Hindlimb muscle (tissue), 1 donor: Measurements from ENCODE around the gene MAST4. TPM values are rescaled to one million over a fixed set of nuclear protein-coding genes. Genes with fewer than 3 reads are reported as not detected.

Experiments
- DNase-seq: peaks from one replicate; pipeline ENCODE4 v3.0.0-alpha.2; 2013
- polyA plus RNA-seq: library from polyadenylated mRNA; unstranded; fragments of 120-200 nt; gene quantifications from one replicate; pipeline ENCODE4 v1.2.1, GENCODE V29; 2013; ENCODE audit not compliant: insufficient read length

MAST4 gene
- 14.1 TPM for polyA plus RNA-seq

DNA sequence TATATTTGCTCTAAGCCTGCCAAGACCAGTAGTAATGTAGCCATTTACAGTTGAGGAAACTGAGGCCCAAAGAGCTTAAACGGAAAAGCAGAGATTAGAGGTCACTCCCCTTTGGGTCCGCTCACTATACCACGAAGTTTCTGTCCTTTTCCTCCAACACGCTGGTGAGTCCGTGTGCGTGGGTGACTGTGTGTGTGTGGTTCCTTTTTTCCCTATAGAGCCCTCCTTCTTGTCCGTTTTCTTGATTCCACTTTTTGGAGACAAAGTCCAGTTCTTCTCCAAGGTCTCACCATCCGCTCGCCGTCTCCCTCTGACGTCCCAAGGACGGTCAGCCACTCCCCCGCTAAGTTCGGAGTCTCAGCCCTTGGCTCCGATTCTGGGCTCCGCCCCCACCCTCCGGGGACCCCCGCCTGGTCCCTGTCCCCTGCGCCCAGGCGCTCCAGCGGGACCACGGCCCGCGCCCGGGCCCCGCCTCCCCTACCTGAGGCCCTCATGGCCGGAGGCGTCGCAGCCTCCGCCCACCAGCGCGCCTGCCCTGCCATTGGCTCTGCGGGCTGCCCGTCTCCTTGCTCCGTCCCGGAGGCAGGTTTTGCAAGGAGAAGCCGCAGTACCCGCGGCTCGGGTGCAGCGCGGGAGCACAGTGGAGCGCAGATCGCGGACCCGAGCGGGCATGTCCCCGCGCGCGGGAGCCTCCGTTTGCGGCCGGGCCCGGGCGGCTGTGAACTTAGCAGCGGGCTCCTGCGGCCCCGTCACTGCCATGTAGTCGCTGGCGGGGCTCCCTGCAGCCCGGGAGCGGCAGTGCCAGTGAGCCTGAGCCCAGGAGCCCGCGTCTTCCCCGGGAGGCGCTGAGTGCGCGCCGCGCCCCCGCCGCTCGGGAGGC, at the start of gene MAST4:
Gene MAST4 (plus strand): TSS at position 638 of the 880 bp plus-strand sequence. CDS start 263 bp downstream, outside the sequence.
- DNase-seq, result peak; percentile 91

DNA sequence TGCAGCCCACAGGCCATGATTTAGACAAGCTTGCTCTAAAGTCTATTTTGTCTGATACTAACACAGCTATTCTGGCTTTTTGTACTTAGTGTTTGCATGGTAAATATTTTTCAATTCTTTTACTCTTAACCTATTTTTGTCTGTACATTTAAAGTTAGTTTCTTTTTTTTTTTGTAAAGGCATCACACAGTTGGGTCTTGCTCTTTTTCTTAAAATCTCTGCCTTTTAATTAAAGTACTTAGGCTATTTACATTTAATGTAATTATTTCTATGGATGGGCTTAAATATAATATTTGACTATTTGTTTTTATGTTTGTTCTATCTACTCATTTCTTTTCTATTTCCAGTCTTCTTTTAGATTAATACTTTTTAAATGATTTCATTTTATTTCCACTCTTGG, 49.7 kb upstream of the MAST4 start:
- no peak for DNase-seq

DNA sequence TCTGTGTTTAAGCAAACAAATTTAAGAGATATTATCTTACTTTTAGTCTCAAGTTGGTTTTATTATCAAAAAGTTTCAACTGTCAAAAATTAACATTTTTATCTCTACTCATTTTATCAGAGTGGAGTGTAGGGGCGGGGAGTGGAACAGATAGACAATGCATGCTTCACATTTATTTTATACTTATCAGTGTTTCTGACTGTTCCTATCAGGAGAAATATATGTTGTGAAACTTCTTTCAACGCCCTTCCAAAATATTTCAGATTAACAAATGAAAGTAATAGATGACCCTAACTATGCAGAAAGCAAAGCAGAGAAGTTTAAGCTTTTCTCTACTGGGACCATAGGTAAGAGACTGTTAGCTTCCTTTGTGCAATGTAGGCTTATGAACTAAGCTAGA, 44.9 kb upstream of the MAST4 start:
- no peak for DNase-seq

DNA sequence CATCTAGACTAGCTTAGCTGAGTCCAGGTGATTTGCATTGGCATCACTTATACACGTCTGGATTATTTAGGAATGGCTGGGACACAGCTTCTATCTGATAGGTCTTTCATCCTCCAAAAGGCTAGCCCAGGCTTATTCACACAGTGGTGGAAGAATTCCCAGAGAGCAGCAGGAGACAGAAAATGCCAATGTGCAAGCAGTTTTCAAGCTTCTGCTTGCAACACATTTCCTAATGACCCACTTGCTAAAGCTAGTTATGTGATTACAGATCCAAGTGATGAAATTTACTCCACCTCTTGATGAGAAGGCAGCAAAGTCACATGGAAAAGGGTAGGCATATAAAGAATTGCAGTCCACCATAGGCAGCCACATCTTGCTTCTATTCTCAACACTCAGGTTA, 44.2 kb upstream of the MAST4 start:
- DNase-seq, result no peak

GRCh38 chr5:66553368-66553912, 42.8 kb upstream of the MAST4 start:
- no peak for DNase-seq

DNA sequence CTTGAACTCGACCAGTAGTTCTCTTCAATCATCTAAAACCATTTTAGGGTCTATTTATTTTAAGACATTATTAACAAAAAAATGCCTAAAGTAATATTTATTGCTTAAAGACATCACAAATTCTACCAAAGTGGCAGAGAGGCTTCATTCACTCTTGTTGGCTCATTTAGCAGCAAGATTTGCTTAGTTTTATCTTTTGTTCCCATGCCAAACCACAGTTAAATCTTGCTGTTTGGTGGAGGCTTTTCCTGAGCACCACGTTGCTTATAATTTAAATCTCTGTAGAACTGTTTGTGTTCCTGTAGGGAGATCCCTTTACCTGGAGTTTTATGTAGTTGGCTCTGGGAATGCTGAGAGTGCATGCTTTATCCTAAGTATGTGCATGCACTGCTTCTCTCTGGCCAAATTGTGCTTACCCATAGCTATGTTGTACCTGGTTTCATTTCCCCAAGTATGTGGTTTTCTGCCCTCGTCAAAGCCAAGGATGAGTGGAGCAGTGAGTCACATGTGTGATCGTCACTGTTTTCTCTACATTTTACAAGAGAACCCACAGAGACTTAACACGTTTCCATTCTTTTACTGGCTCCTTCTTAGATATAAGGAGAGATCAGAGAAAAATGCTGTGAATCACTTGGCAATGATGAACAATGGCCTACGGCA, 42.1 kb upstream of the MAST4 start:
- DNase-seq, result no peak

GRCh38 chr5:66554884-66555283, 41.3 kb upstream of the MAST4 start:
- no peak for DNase-seq

DNA sequence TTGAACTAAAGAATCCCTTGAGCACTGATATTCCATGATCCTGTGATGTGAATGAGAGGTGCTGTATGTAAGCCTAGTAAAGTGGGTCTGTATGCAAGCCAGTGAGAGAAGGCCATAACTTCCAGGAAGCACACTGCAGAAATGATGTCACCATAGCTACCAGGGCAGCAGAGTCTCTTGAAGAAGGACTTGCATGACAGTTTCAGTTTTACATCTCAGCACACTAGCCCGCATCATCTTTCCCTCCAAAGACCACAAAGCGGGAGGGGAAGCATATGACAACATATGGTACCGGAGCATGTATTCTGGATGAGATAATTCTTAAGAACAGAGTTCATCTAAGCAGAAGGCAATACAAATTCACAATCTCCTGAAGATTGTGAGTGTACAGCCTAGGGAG, 37.6 kb upstream of the MAST4 start:
- no peak for DNase-seq

- DNase-seq, result no peak
These were observed 35.8 kb upstream of the MAST4 start for GRCh38 chr5:66560371-66560770.

DNA sequence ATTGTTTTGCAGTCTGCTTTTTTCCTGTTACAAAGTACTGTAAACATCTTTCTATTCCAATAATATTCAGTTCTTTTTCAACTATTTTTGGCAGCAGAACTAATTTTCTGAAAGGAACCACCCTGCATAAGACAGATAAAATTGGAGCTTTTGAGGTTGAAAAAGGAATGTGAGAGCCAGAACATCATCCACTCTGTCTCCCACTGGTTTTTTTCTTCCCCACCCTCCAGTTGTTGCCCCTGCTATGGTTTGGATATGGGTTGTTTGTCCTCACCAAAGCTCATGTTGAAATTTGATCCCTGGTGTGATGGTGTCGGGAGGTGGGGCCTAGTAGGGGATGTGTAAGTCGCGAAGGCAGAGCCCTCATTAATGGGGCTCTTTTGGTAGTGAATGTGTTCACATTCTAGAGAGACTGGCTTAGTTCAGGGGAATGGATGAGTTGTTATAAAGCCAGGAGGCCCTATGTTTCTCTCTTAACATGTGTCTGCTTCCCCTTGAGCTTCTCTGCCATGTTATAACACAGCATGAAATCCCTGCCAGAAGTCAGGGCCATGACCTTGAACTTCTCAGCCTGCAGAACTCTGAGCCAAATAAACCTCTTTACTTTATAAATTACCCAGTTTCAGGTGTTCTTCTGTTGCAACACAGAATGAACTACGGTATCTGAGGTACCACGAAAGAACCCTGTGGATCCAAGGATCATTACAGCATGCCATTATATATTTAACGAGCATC, 34.8 kb upstream of the MAST4 start:
- DNase-seq, result no peak

- DNase-seq, result no peak
These were observed 30.3 kb upstream of the MAST4 start for GRCh38 chr5:66565878-66566277.

DNA sequence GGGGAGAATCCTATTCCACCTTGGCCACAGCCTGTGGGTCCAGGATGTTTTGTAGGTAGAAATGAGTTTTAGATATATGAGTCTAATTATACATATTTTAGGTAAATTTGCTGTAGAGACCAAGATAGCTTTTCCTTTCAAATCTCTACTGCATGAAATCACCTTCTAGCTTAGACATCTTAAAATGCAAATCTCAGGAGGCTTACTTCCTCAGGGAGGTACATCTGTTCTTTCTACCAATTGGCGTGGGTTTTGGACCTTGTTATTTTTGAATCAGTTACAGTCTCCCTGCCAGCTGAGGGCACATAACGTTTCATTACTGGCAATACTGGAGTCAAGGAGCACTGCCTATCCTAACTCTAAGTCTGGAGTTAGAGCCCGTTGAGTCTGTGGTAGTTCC, 28.7 kb upstream of the MAST4 start:
- no peak for DNase-seq

GRCh38 chr5:66570201-66570600, 26.0 kb upstream of the MAST4 start:
- no peak for DNase-seq

- DNase-seq, result no peak
These were observed 22.5 kb upstream of the MAST4 start for GRCh38 chr5:66573733-66574132.

DNA sequence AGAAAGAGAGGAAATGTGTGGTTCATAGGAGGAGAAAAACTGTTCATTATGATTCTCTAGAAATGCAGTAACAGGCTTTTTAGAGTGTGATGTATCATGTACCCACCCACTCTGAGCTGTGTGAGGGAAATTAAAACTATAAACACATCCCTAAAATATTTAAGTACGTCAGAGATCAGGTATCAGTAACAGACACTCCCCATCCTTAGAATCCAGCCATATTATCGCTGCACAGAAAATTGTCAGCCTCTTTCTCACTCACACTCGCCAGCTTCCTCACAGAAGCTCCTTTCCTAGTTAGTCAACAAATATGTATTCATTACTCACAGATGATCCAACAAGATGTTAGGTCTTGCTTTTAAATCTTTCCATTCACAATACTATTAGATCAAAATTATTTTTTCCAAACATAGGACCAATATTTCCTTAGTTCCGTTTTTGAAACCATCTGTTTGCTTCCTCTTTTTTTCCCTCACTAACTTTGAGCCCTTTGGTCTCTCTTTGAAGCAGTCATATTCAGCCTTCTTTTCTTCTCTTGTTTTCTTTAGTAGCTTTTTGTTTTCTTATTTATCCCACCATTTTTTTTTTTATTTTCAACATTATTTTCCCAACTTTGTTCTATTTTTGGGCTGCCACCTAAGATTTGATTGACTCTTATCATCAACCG, 13.6 kb upstream of the MAST4 start:
- DNase-seq, result no peak

- DNase-seq, result no peak
These were observed 10.9 kb upstream of the MAST4 start for GRCh38 chr5:66585291-66585690.

DNA sequence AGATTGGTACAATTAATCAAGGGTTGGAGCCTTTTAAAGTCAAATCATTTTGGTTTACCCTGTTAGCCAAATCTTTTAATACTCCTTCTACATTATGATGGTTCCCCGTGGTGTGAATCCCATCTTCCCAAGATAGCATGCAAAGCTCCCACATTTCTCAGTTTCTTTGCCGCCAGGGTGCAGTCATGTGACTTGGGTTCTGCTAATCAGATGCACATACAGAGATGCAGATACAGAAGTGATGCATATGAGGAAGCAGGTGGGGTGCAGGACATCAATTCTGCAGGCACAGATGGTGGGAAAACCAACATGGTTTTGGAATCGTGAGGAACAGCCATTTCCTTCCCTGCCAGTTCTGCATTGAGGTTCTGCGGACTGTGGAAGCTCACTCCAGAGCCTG, 8.4 kb upstream of the MAST4 start:
- no peak for DNase-seq

DNA sequence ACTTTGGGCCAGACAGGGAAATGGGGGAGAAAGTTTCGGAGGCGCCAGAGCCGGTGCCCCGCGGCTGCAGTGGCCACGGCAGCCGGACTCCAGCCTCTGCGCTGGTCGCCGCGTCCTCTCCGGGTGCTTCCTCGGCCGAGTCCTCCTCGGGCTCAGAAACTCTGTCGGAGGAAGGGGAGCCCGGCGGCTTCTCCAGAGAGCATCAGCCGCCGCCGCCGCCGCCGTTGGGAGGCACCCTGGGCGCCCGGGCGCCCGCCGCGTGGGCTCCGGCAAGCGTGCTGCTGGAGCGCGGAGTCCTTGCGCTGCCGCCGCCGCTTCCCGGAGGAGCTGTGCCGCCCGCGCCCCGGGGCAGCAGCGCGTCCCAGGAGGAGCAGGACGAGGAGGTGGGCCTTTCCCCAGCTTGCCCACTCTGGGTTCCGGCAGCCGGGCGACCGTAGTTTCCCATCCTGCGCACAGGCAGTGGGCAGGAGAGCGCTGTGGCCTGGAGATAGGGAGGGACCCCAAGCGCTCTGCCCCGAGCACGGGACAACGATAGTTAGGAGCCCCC, 516 bp downstream of the MAST4 start:
- DNase-seq, result no peak

DNA sequence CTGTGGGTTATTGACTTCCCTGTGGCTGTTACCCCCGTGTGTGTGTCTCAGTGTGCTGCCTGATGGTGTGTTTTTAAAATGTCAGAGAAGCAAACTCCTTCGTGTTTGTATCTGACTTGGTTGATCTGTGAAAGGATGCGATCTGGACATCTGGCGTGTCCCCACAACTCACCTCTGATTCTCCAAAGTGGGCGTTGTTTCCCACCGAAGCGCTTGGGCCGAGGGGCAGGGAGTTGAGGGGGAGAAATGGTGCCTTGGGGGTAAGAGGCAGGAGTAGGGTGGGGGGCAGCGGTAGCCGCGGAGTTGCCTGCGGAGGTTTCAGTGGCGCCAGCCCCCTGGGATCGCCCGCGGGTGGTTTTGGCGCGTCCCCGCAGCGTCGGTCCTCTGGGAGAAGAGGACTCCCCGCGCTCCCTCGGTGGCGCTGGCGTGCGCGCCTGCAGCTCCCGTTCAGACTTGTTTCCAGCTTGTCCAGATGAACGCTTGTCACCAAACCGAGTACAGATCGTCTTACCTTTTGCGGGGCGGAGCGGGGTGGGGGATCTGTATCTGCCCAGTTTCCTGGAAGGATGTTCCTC, 1.1 kb downstream of the MAST4 start:
- no peak for DNase-seq

- no peak for DNase-seq
These were observed 6.4 kb downstream of the MAST4 start for GRCh38 chr5:66602621-66603020.

GRCh38 chr5:66603164-66603563, 7.0 kb downstream of the MAST4 start:
- DNase-seq, result no peak

DNA sequence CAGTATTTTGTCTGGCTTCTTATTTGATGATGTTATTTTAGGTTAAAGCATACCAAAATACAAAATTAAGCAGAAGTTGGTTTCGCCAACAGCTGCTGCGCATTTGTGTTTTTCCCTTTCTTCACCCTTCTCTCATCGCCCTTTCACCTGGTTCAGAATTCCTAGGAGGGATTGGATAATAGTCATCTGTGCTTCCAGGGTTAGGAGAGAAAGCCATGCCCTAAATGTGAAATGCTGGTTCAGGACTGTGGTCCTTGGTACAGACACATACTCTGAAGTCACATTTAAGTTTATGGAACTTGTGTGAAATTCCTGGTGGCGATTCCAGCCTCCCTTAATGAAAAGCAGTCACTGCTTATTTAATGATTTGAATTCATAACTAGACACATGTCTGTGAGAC, 7.7 kb downstream of the MAST4 start:
- DNase-seq, result no peak
